Gastrocnemius medialis (tissue), 4 donors: ENCODE measurements around the gene ENPP5.

Experiments
- CTCF ChIP-seq, 5 experiments: fragments of 450-650 bp in 3 of 5; fragments of 200-600 bp in 2 of 5; sonication (generic) in 2 of 5; IDR thresholded peaks in 4 of 5; conservative IDR thresholded peaks in 1 of 5; 1 replicate in 4 of 5; 2 replicates in 1 of 5; pipeline ENCODE4 v1.5.1; 2016 to 2019; ENCODE audit warnings: antibody characterized with exemption in 5 of 5, mild to moderate bottlenecking in 3 of 5, moderate library complexity in 3 of 5
- POLR2A ChIP-seq, 2 donors: fragments of 450-650 bp; IDR thresholded peaks; one replicate each; pipeline ENCODE4 v1.6.1; 2017; ENCODE audit warnings: antibody characterized with exemption in 2 of 2, mild to moderate bottlenecking in 2 of 2, moderate library complexity in 2 of 2

- TF ChIP-seq CTCF (IDR thresholded peaks at IDR 0.05 in 4 of 5, conservative IDR thresholded peaks at IDR 0.05 in 1 of 5) (no peak), POLR2A (IDR thresholded peaks at IDR 0.05) (no peak)
Observed at GRCh38 chr6:46184114-46184513, 13.3 kb upstream of the ENPP5 start.
